Stimulated activated CD8-positive, alpha-beta memory T cell treated with anti-CD3 and anti-CD28 coated beads, Interleukin-7, amount 100 ng/mL, for 1 hour (primary cell): ENCODE results near the gene ADGRF5.

Source experiments
- DNase-seq, 2 donors: peaks; one replicate each; pipeline ENCODE4 v3.0.0-alpha.2; 2020; ENCODE audit warnings: low read depth in 2 of 2

ADGRF5 gene

GRCh38 chr6:46930331-46930730 lies 8.6 kb upstream of the ADGRF5 start:
- DNase-seq: no peak

- DNase-seq: no peak
Measured at GRCh38 chr6:46927066-46927465, 5.3 kb upstream of the ADGRF5 start.

- DNase-seq: no peak
Measured at GRCh38 chr6:46926481-46926880, 4.7 kb upstream of the ADGRF5 start.

- DNase-seq: no peak
Measured at GRCh38 chr6:46925563-46926253, 4.0 kb upstream of the ADGRF5 start.

- no peak for DNase-seq
Measured at GRCh38 chr6:46923476-46923875, 1.7 kb upstream of the ADGRF5 start.

- DNase-seq: no peak
Measured at GRCh38 chr6:46921059-46921458, 679 bp downstream of the ADGRF5 start.

- no peak for DNase-seq
Measured at GRCh38 chr6:46918806-46919205, 2.9 kb downstream of the ADGRF5 start.

- DNase-seq: no peak
Measured at GRCh38 chr6:46917002-46917545, 4.7 kb downstream of the ADGRF5 start.

GRCh38 chr6:46915866-46916265 lies 5.9 kb downstream of the ADGRF5 start:
- no peak for DNase-seq

- DNase-seq: no peak
Measured at GRCh38 chr6:46915380-46915779, 6.4 kb downstream of the ADGRF5 start.

GRCh38 chr6:46914279-46914810 lies 7.4 kb downstream of the ADGRF5 start:
- no peak for DNase-seq

- DNase-seq: no peak
Measured at GRCh38 chr6:46909371-46909770, 12.4 kb downstream of the ADGRF5 start.

- DNase-seq: no peak
Measured at GRCh38 chr6:46906776-46907175, 15.0 kb downstream of the ADGRF5 start.

- no peak for DNase-seq
Measured at GRCh38 chr6:46904117-46904516, 17.6 kb downstream of the ADGRF5 start.

- no peak for DNase-seq
Measured at GRCh38 chr6:46903175-46903574, 18.6 kb downstream of the ADGRF5 start.

- no peak for DNase-seq
Measured at GRCh38 chr6:46901882-46902314, 19.8 kb downstream of the ADGRF5 start.

- no peak for DNase-seq
Measured at GRCh38 chr6:46900266-46900665, 21.5 kb downstream of the ADGRF5 start.

- DNase-seq: no peak
Measured at GRCh38 chr6:46899659-46900058, 22.1 kb downstream of the ADGRF5 start.

GRCh38 chr6:46898006-46898405 lies 23.7 kb downstream of the ADGRF5 start:
- DNase-seq: no peak

GRCh38 chr6:46896871-46897270 lies 24.9 kb downstream of the ADGRF5 start:
- no peak for DNase-seq

GRCh38 chr6:46895930-46896329 lies 25.8 kb downstream of the ADGRF5 start:
- no peak for DNase-seq

- no peak for DNase-seq
Measured at GRCh38 chr6:46894433-46894832, 27.3 kb downstream of the ADGRF5 start.

GRCh38 chr6:46893648-46894047 lies 28.1 kb downstream of the ADGRF5 start:
- DNase-seq: no peak
